Sciatic nerve (tissue), 2 donors: Measurements from ENCODE around the gene CBLN4. TPM values are rescaled to one million over a fixed set of nuclear protein-coding genes. Genes with fewer than 3 reads are reported as not detected.
A peak's percentile ranks its signal among the peaks of the same experiment; 100 is the strongest.

ENCODE experiments used
- ATAC-seq: fragments of 200-7000 bp; cut with Tn5 transposase; one replicate; pipeline ENCODE4 v1.9.1; 2020; ENCODE audit warnings: mild to moderate bottlenecking, moderate library complexity
- DNase-seq: peaks from one replicate; pipeline ENCODE4 v3.0.0-alpha.2; 2020; ENCODE audit warnings: low spot score
- intact Hi-C: fragments of 100-400 bp; cut with DNase I; formaldehyde crosslinking; loops from one replicate; pipeline ENCODE4 v1.14.2; 2022
- total RNA-seq: library from RNA; stranded (reverse); fragmentation: NEBNext Ultra II Directional; extraction: Animal tissue kit (Norgen Biotek cat#: 25700); gene quantifications from one replicate; pipeline ENCODE4 v1.2.1, GENCODE V29; 2021
- donor health status: DM: no; HTN: no; CAD: no.
- donor health status: DM: no; HTN: no; CAD: no.

The CBLN4 gene
- total RNA-seq, 1 donor from 2014 or later = 14.1 TPM

DNA sequence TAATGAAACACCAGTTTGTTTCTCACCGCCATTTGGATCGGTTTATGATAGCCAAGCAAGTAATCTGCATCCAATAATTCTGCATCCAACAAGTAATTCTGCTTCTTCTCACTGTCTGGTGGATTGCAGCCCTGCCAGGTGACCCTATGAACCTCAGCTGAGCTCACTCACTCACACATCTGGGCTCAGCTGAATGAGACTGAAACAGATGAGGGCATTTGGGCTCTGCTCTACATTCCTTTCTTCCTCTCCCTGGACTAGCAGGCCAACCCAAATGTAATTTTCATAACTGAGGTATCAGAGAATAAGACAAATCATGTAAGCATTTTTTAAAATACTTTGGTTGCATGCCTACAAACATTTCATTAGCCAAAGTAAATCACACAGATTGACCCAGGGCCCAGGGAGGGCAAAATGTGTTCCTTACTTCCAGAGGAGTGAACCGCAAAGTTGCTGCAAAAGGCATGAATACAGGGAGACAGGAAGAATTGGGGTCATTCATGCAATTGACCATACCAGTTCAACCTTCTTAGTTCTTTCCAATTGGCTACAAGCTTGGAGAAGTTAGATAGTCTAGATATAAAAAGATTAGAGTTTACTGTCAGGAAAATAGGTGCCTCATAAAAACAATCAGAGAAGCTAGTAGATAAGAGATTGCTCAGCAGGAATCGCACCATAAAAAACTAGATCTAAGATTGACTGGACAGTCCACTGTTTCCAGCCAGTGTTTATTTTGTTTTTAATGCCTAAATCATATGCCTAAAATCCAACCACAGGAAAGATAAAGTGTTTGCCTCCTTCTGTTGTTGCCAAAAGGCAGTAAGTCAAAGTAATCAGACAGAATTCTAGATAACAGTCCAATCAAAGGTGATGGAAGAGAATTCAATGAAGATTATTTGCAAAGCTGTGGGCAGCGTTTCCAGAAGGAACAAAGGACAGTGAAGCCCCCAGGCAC lies 43.7 kb downstream of the CBLN4 start:
- peak; percentile 64 for DNase-seq
- peak; percentile 99 for ATAC-seq
- intact Hi-C loops = no loop called here

DNA sequence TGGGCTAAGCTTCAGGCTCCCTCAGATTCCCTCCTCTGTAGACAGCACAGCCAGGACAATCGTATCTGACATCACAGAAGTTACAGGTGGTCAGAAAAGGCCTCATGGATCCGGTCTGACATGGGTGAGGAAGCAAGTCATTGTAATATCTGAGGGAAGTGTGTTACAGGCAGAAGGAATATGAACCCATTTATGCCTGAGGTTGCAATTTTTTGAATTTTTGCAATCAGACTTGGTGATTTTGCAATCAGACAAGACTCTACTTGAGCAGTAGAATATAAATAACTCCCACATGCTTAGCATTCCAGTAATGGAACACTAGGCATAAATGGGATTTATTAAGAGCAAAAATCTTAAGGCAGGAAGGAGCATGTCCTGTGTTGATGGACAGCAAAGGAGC lies 52.1 kb downstream of the CBLN4 start:
- DNase-seq = no peak
- ATAC-seq = peak; percentile 32
- intact Hi-C loops = no loop called here

DNA sequence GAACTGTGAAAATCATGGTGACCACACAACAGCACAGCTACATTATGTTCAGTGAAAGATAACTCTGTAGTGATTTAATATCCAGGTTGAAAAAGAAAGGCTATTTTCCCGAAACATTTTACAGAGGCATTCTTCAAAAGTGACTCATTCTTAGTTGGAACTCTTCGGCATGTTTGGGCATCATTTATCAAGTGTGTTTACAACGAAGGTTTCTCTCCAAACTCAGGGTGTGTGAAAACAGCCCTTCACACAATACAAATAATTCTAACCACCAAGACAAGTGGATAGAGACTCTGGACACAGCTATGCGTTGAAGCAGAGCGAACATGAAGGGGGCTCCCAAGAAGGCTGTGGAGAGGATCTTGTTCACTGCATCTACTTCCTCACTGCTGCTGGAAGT lies 57.6 kb downstream of the CBLN4 start:
- no peak for DNase-seq
- ATAC-seq = no peak

More for the DNA sequence above, 57.6 kb downstream of the CBLN4 start:
- intact Hi-C loops = no loop called here

Other genes starting within 250 kb of the CBLN4 start
- not detected for gene MC3R, start 243.2 kb upstream of the CBLN4 start, total RNA-seq